ENCODE measurements around the gene VPS13D. TPM values are rescaled to one million over a fixed set of nuclear protein-coding genes. Genes with fewer than 3 reads are reported as not detected.

VPS13D gene
- total RNA-seq, 2 donors from 2014 or later, result 70.1 to 129 TPM

GRCh38 chr1:12296623-12297022, 66.8 kb downstream of the VPS13D start:
- ATAC-seq (ENCODE audit: insufficient number of reproducible peaks, low FRiP score, low read depth) (no peak), DNase-seq (ENCODE audit: low spot score) (no peak)
- H3K27me3 ChIP-seq (replicated peaks; ENCODE audit: insufficient read depth), result no peaks in the 10 kb centered on the region
- peaks cover 24% of the 10 kb centered on the region for H3K36me3 ChIP-seq
- H3K4me3 ChIP-seq, result no peak overlapping the region
- peaks cover 0 to 21% of the 10 kb centered on the region in 2 donors for H3K4me1 ChIP-seq (ENCODE audit: control insufficient read depth in 1 of 2, low read depth in 2 of 2)
- H3K9me3 ChIP-seq, result no peaks in the 10 kb centered on the region
- no peak for TF ChIP-seq CTCF (IDR thresholded peaks at IDR 0.05)
- no peak overlapping the region for H3K27ac ChIP-seq

GRCh38 chr1:12300706-12301105, 70.9 kb downstream of the VPS13D start:
- Histone ChIP-seq H3K4me1 (ENCODE audit: control insufficient read depth in 1 of 2, low read depth in 2 of 2) (peaks cover 0 to 23% of the 10 kb centered on the region in 2 donors), H3K9me3 (no peaks in the 10 kb centered on the region), H3K27me3 (replicated peaks; ENCODE audit: insufficient read depth) (no peaks in the 10 kb centered on the region), H3K27ac (peak overlapping the region; percentile 32 to 36), H3K4me3 (no peak overlapping the region), H3K36me3 (peaks cover 12% of the 10 kb centered on the region)
- DNase-seq (ENCODE audit: low spot score) (no peak), ATAC-seq (ENCODE audit: insufficient number of reproducible peaks, low FRiP score, low read depth) (no peak)
- TF ChIP-seq CTCF (IDR thresholded peaks at IDR 0.05), result no peak

- H3K4me3 ChIP-seq, result no peak overlapping the region
- no peaks in the 10 kb centered on the region for H3K27me3 ChIP-seq (replicated peaks; ENCODE audit: insufficient read depth)
- no peaks in the 10 kb centered on the region for H3K9me3 ChIP-seq
- no peak for TF ChIP-seq CTCF (IDR thresholded peaks at IDR 0.05)
- peaks cover 17% of the 10 kb centered on the region for H3K36me3 ChIP-seq
- DNase-seq (ENCODE audit: low spot score) (no peak), ATAC-seq (ENCODE audit: insufficient number of reproducible peaks, low FRiP score, low read depth) (no peak)
- peak overlapping the region in 1 of 2 donors; percentile 32 for H3K27ac ChIP-seq
- H3K4me1 ChIP-seq (ENCODE audit: control insufficient read depth in 1 of 2, low read depth in 2 of 2), result peaks cover 0 to 23% of the 10 kb centered on the region in 2 donors
Measured at GRCh38 chr1:12301518-12302237, 71.8 kb downstream of the VPS13D start.

- no peak for DNase-seq (ENCODE audit: low spot score)
- no peak for TF ChIP-seq CTCF (IDR thresholded peaks at IDR 0.05)
- ATAC-seq (ENCODE audit: insufficient number of reproducible peaks, low FRiP score, low read depth), result no peak
- no peak overlapping the region for H3K4me3 ChIP-seq
- H3K9me3 ChIP-seq, result no peaks in the 10 kb centered on the region
- H3K27ac ChIP-seq, result no peak overlapping the region
- peaks cover 0 to 23% of the 10 kb centered on the region in 2 donors for H3K4me1 ChIP-seq (ENCODE audit: control insufficient read depth in 1 of 2, low read depth in 2 of 2)
- H3K36me3 ChIP-seq, result peaks cover 19% of the 10 kb centered on the region
- H3K27me3 ChIP-seq (replicated peaks; ENCODE audit: insufficient read depth), result no peaks in the 10 kb centered on the region
Measured at GRCh38 chr1:12302798-12303447, 73.1 kb downstream of the VPS13D start.

GRCh38 chr1:12305377-12305776, 75.5 kb downstream of the VPS13D start:
- ATAC-seq (ENCODE audit: insufficient number of reproducible peaks, low FRiP score, low read depth) (no peak), DNase-seq (ENCODE audit: low spot score) (no peak)
- Histone ChIP-seq H3K27me3 (replicated peaks; ENCODE audit: insufficient read depth) (no peaks in the 10 kb centered on the region), H3K36me3 (peaks cover 25% of the 10 kb centered on the region), H3K4me3 (no peak overlapping the region), H3K9me3 (no peaks in the 10 kb centered on the region), H3K4me1 (ENCODE audit: control insufficient read depth in 1 of 2, low read depth in 2 of 2) (peaks cover 5 to 39% of the 10 kb centered on the region in 2 donors), H3K27ac (no peak overlapping the region)
- no peak for TF ChIP-seq CTCF (IDR thresholded peaks at IDR 0.05)

Data from thoracic aorta (tissue), 2 donors.